ENCODE measurements around the gene RAB27A.

Gene RAB27A

DNA sequence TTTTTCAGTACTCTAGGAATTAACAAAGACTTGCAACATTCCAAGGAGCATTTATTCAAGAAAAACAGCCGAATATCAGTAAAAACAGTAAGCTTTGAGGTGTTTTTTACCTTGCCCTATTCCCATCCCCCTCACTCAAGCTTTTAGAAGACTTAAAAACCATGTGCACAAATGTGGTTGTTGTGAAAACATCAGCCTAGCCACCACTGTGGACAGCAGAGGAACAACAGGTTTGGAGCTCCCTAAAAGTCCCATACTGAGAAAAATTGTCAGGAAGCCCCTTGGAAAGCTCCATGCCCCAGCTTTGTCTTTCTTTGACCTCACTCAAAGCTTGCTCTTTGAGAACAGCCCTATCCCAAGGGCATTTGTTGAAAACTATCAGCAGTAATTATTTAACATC lies 58.2 kb downstream of the RAB27A start:
- no peak overlapping the region for H3K27ac ChIP-seq
- TF ChIP-seq, protein P1, sequence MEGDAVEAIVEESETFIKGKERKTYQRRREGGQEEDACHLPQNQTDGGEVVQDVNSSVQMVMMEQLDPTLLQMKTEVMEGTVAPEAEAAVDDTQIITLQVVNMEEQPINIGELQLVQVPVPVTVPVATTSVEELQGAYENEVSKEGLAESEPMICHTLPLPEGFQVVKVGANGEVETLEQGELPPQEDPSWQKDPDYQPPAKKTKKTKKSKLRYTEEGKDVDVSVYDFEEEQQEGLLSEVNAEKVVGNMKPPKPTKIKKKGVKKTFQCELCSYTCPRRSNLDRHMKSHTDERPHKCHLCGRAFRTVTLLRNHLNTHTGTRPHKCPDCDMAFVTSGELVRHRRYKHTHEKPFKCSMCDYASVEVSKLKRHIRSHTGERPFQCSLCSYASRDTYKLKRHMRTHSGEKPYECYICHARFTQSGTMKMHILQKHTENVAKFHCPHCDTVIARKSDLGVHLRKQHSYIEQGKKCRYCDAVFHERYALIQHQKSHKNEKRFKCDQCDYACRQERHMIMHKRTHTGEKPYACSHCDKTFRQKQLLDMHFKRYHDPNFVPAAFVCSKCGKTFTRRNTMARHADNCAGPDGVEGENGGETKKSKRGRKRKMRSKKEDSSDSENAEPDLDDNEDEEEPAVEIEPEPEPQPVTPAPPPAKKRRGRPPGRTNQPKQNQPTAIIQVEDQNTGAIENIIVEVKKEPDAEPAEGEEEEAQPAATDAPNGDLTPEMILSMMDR (IDR thresholded peaks at IDR 0.05) = no peak
- TF ChIP-seq ZFX (IDR thresholded peaks at IDR 0.05; ENCODE audit: borderline replicate concordance) = no peak

DNA sequence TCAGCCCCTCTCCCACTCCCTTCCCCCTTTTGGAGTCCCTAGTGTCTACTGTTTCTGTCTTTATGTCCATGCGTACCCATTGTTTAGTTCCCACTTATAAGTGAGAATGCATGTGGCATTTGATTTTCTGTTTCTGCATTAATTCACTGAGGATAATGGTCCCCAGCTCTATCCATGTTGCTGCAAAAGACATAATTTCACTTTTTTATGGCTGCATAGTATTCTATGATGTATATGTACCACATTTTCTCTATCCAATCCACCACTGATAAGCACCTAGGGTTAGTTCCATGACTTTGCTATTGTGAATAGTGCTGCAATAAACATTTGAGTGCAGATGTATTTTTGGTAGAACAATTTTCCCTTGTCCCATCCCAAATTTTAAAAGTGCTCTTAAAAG lies 58.7 kb downstream of the RAB27A start:
- H3K27ac ChIP-seq = no peak overlapping the region
- TF ChIP-seq, protein P1 (IDR thresholded peaks at IDR 0.05) = no peak
- no peak for TF ChIP-seq ZFX (IDR thresholded peaks at IDR 0.05; ENCODE audit: borderline replicate concordance)

DNA sequence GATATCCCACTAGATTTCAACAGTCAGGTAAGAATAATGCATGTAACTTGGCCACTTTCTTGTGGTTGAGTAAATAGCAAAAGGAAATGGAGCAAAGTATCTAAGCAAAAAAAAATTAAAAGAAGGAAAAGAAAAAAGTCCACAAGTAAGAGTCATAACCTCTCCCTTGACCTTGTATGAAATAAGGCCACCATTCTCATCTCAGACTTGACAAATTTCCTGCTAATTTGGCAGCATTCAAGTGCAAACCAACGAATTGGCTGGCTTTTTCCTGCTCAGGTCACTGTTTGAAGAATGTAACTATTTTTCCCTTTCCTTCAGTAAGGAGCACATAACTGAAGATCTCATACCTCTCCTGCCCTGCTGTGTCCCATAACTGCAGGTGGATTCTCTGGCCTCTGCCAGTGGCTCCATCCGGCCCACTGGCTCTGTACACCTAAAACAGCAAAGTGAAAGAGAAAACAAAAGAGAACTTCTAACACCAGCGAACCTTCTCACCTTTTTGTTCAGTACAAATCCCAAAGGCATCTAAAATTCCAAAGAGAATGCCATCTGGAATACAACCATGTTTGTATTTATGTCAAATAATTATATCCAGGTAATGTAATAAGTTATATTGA lies 59.5 kb downstream of the RAB27A start:
- no peak overlapping the region for H3K27ac ChIP-seq
- no peak for TF ChIP-seq ZFX (IDR thresholded peaks at IDR 0.05; ENCODE audit: borderline replicate concordance)
- TF ChIP-seq, protein P1 (IDR thresholded peaks at IDR 0.05) = no peak

DNA sequence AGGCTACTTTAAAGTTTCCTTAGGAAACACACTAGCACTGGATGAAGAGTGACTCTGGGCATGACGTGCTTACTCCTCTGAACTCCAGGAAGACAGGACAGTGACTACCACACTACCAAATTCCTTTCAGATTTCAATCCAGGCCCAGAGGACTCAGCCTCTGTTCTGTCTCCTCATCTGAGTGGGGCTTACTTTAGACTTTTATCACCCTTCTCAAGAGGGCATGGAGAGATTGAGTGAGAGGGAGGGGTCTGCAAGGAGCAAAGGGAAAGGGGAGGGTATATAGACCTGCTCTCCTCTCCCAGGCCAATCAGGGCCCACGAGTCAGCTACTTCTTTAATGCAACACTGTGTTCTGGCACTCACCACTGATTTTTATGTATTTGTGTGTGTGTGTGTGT lies 63.5 kb downstream of the RAB27A start:
- TF ChIP-seq ZFX (IDR thresholded peaks at IDR 0.05; ENCODE audit: borderline replicate concordance) = no peak
- TF ChIP-seq, protein P1 (IDR thresholded peaks at IDR 0.05) = no peak
- H3K27ac ChIP-seq = no peak overlapping the region

DNA sequence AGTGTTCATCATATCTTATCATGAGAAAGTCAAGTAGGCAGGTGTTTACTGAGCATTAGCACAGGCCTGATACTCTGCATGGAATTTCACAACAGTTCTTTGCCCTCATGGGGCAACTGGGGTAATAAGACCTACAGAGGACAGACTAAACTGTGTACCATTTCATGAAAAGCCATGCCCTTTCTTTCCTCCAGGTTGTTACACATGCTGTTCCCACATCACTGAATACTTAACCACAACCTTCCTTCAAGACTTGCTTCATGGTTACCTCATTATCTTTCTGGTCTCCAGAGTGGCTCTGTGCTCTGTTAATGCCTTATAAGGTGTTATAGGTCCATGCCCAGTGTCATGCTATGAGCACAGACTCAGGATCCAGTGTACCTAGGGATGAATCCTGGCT lies 64.7 kb downstream of the RAB27A start:
- no peak overlapping the region for H3K27ac ChIP-seq
- no peak for TF ChIP-seq ZFX (IDR thresholded peaks at IDR 0.05; ENCODE audit: borderline replicate concordance)
- TF ChIP-seq, protein P1 (IDR thresholded peaks at IDR 0.05) = no peak

DNA sequence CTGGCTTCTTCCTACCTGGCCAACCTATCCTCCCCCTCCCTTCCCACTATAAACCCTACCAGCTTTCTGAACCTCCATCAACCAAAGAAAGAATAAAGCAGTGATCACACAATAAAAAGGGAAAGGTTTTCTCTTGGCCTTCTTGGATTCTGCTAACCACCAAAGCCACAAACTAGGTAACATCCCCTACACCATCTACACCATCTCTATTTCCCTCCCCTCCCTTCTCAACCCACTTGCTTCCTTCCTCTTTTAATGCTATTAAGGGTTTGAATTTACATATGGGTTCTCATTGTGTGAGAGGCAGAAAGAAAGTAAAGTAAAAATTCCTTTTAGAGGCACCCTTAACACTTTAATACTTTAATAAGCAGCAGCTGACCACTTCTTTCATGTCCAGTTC lies 67.0 kb downstream of the RAB27A start:
- no peak overlapping the region for H3K27ac ChIP-seq
- TF ChIP-seq, protein P1 (IDR thresholded peaks at IDR 0.05) = no peak
- TF ChIP-seq ZFX (IDR thresholded peaks at IDR 0.05; ENCODE audit: borderline replicate concordance) = no peak

DNA sequence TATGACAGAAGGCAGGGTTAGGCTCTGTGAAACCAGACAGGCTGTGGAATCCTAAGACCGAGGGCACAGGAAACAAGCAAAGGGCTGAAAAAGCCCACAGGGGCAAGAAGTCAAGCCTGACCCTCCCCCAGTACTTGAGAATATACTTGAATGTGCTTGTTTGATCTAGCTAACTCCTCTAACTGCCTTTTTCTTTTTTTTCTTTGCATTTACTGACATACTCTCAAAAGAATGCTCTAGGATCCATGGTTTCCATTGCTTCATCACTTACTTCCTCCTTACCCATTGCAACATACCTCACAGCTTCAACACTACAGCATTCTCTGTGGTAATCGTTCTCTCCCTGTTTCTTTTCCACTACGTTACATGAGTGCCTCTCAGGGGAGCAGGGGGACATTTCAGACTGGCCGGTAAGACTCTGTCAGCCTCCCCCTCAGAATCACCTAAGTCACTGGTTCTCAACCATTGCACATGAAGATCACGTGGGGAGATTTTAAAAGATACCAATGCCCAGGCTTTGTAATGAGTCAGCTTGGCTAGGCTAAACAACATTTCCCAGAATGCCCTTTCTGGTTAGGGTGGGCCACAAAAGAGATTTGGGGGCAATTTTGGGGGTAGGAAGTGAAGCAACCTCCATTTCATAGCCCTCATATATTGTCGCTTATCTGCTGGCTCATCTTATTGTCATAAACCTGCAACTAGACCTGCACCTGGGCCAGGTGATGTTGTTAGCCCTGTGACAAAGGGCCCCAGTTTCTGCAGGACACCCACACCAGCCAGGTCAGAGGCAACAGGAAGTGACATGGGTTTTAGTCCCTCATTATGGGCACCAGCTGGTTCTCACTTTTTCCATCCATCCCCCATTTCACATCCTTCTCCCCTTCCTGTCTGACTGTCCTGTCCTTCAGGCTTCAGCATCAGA lies 68.3 kb downstream of the RAB27A start:
- no peak overlapping the region for H3K27ac ChIP-seq
- TF ChIP-seq, protein P1 (IDR thresholded peaks at IDR 0.05) = no peak
- TF ChIP-seq ZFX (IDR thresholded peaks at IDR 0.05; ENCODE audit: borderline replicate concordance) = no peak
